K562 (cell line): ENCODE data around the gene ALS2CL. TPM values are rescaled to one million over a fixed set of nuclear protein-coding genes. Genes with fewer than 3 reads are reported as not detected.

ENCODE experiments used
- ATAC-seq: fragments of 200-7000 bp; cut with Tn5 transposase; 3 replicates; pipeline ENCODE4 v1.9.1; 2020; ENCODE audit warnings: moderate library complexity
- BruUV-seq: library from RNA; stranded (reverse); fragments of 400-500 nt; replicated peaks from 2 replicates; lab custom pipeline; 2021; lab: Mats Ljungman, UMichigan
- CTCF ChIA-PET: fragments of 300-600 bp; formaldehyde crosslinking; extraction: SDS; loops from one replicate; lab custom pipeline; 2021; ENCODE audit warnings: low intra/inter-chr PET ratio; lab: Yijun Ruan, JAX
- POLR2A ChIA-PET: fragments of 300-600, 350-650 bp; sonication (Branson Sonifier 250); formaldehyde crosslinking; extraction: SDS; loops from one replicate; lab custom pipeline; 2021; ENCODE audit warnings: antibody characterized with exemption, inconsistent platforms; lab: Yijun Ruan, JAX
- DNase-seq, 4 experiments: peaks; one replicate each; pipeline versions ENCODE4 v3.0.0 to v3.0.0-alpha.2; 2011 to 2018; ENCODE audit warnings: low spot score in 3 of 4, mixed read lengths in 3 of 4; ENCODE audit errors: extremely low read depth in 1 of 4
- FAIRE-seq: peaks from 2 replicates; lab custom pipeline; 2011; peaks lifted over from hg19 to GRCh38; lab: Jason Lieb, UNC
- H2AFZ ChIP-seq: 2 replicates; pipeline ENCODE4 v1.6.0; 2011; ENCODE audit warnings: low read depth, low read length, control low read depth, inconsistent platforms
- H3K27ac ChIP-seq: fragments of 200-600 bp; 3 replicates; pipeline ENCODE4 v1.8.0; 2011; ENCODE audit warnings: low read depth, mild to moderate bottlenecking, control low read depth, inconsistent platforms, low read length, moderate library complexity, mixed read lengths; ENCODE audit errors: extremely low read depth
- H3K27me3 ChIP-seq, 2 experiments: fragments of 300-600 bp in 1 of 2; 2 replicates in 1 of 2; 3 replicates in 1 of 2; pipeline versions ENCODE4 v1.6.0 to v1.8.0; 2011; ENCODE audit warnings: inconsistent platforms in 2 of 2, low read length in 2 of 2, mild to moderate bottlenecking in 1 of 2, mixed read lengths in 1 of 2, moderate library complexity in 1 of 2; ENCODE audit not compliant: control insufficient read depth in 2 of 2, insufficient read depth in 2 of 2
- H3K36me3 ChIP-seq: fragments of 300-600 bp; 3 replicates; pipeline ENCODE4 v1.8.0; 2011; ENCODE audit warnings: mild to moderate bottlenecking, low read length, inconsistent platforms; ENCODE audit not compliant: control insufficient read depth, insufficient read depth
- H3K4me1 ChIP-seq, 2 experiments: fragments of 200-600 bp in 1 of 2; replicated peaks in 1 of 2; 2 replicates in 1 of 2; 3 replicates in 1 of 2; pipeline versions ENCODE4 v1.5.1 to v1.8.0; 2011; ENCODE audit warnings: inconsistent platforms in 2 of 2, low read length in 2 of 2, mild to moderate bottlenecking in 1 of 2, mixed read lengths in 1 of 2, moderate library complexity in 1 of 2; ENCODE audit not compliant: control insufficient read depth in 2 of 2, insufficient read depth in 2 of 2
- H3K4me2 ChIP-seq: 2 replicates; pipeline ENCODE4 v1.6.1; 2011; ENCODE audit warnings: low read length, control low read depth, inconsistent platforms, mixed read lengths; ENCODE audit not compliant: insufficient read depth
- H3K4me3 ChIP-seq: fragments of 200-600 bp; sonication (generic), shearing (Covaris generic); 2 replicates; pipeline ENCODE4 v1.5.1; 2016; ENCODE audit warnings: control low read depth, inconsistent platforms
- H3K79me2 ChIP-seq: fragments of 200-600 bp; 3 replicates; pipeline ENCODE4 v1.8.0; 2011; ENCODE audit warnings: low read length, inconsistent platforms; ENCODE audit not compliant: control insufficient read depth, insufficient read depth
- H3K9ac ChIP-seq, 2 experiments: 2 replicates each; pipeline versions ENCODE4 v1.6.0 to v1.6.1; 2011; ENCODE audit warnings: low read depth in 2 of 2, low read length in 2 of 2, control low read depth in 1 of 2, inconsistent platforms in 1 of 2, mild to moderate bottlenecking in 1 of 2, mixed read lengths in 1 of 2; ENCODE audit not compliant: insufficient read depth in 1 of 2
- H3K9me1 ChIP-seq: one replicate; pipeline ENCODE4 v1.6.0; 2011; ENCODE audit warnings: inconsistent platforms, mild to moderate bottlenecking, low read length, moderate library complexity; ENCODE audit not compliant: control insufficient read depth, insufficient read depth
- H3K9me3 ChIP-seq: replicated peaks from 2 replicates; pipeline ENCODE4 v1.5.1; 2011; ENCODE audit warnings: low read depth, low read length, inconsistent platforms; ENCODE audit not compliant: control insufficient read depth, insufficient read depth
- H4K20me1 ChIP-seq: replicated peaks from 2 replicates; pipeline ENCODE4 v1.6.1; 2011; ENCODE audit warnings: low read length, inconsistent platforms, mixed read lengths; ENCODE audit not compliant: control insufficient read depth, insufficient read depth
- CAMTA2 ChIP-seq: fragments of 250-450 bp; sonication (Bioruptor Pico); conservative IDR thresholded peaks from 2 replicates; pipeline ENCODE4 v1.5.1; 2022
- CCAR2 ChIP-seq: fragments of 200-400 bp; formaldehyde crosslinking; IDR thresholded peaks from 2 replicates; pipeline ENCODE4 v1.6.1; 2017; ENCODE audit warnings: mild to moderate bottlenecking, low read depth, low read length
- CHD1 ChIP-seq: fragments of 200-600 bp; sonication (generic); IDR thresholded peaks from one replicate; pipeline ENCODE4 v1.6.1; 2012; ENCODE audit warnings: mild to moderate bottlenecking, moderate library complexity, low read length, inconsistent platforms
- CXXC5 ChIP-seq: fragments of 250-450 bp; sonication (Bioruptor Pico); IDR thresholded peaks from 2 replicates; pipeline ENCODE4 v1.8.0; 2022; ENCODE audit warnings: inconsistent platforms, mild to moderate bottlenecking, moderate library complexity
- E4F1 ChIP-seq: fragments of 250-450 bp; sonication (Bioruptor Pico); IDR thresholded peaks from 2 replicates; pipeline ENCODE4 v1.5.0; 2021; ENCODE audit warnings: mild to moderate bottlenecking, borderline replicate concordance
- ETV5 ChIP-seq: sonication (generic); formaldehyde crosslinking; IDR thresholded peaks from 2 replicates; pipeline ENCODE4 v1.4.0; 2020; ENCODE audit warnings: low read depth, mild to moderate bottlenecking, missing genetic modification reagents
- FOSL1 ChIP-seq: fragments of 200-800 bp; sonication (Bioruptor generic); conservative IDR thresholded peaks from 2 replicates; pipeline ENCODE4 v1.6.1; 2016; ENCODE audit warnings: missing genetic modification characterization, missing compliant biosample characterization
- FOXJ3 ChIP-seq: sonication (generic); formaldehyde crosslinking; IDR thresholded peaks from 2 replicates; pipeline ENCODE4 v1.4.0; 2020; ENCODE audit warnings: mild to moderate bottlenecking, missing genetic modification reagents
- MBD1 ChIP-seq: fragments of 250-450 bp; sonication (Bioruptor Pico); IDR thresholded peaks from 2 replicates; pipeline ENCODE4 v1.8.0; 2022; ENCODE audit warnings: inconsistent platforms
- RBM14 ChIP-seq: fragments of 200-400 bp; formaldehyde crosslinking; IDR thresholded peaks from 2 replicates; pipeline ENCODE4 v1.6.1; 2018; ENCODE audit warnings: low read depth, mild to moderate bottlenecking, low read length, moderate library complexity, borderline replicate concordance; ENCODE audit not compliant: insufficient read depth
- ZNF274 ChIP-seq: IDR thresholded peaks from 2 replicates; pipeline ENCODE4 v1.6.1; 2011; ENCODE audit warnings: low read depth, mild to moderate bottlenecking, low read length, moderate library complexity, borderline replicate concordance
- ZNF280A ChIP-seq: fragments of 450-650 bp; IDR thresholded peaks from 2 replicates; pipeline ENCODE4 v1.6.1; 2018; ENCODE audit warnings: mild to moderate bottlenecking, low read depth; ENCODE audit not compliant: partially characterized antibody
- ZNF785 ChIP-seq: fragments of 250-450 bp; sonication (Bioruptor Pico); IDR thresholded peaks from 2 replicates; pipeline ENCODE4 v1.4.0; 2020; ENCODE audit warnings: mild to moderate bottlenecking
- WGBS: fragments of 100-300 bp; shearing (Covaris generic); methylation state at CpG from one replicate; pipeline ENCODE4 v1.1.6; 2016; ENCODE audit warnings: low coverage, mixed read lengths; ENCODE audit not compliant: insufficient coverage; ENCODE audit errors: missing lambda C conversion rate; 5-methylcytosine and 5-hydroxymethylcytosine counted together
- in situ Hi-C: fragments of 300-500 bp; cut with MboI; formaldehyde crosslinking; loops from 4 replicates; pipeline ENCODE4 v1.15.0; 2018; ENCODE audit warnings: inconsistent platforms, mixed read lengths
- intact Hi-C: fragments of 100-400 bp; cut with micrococcal nuclease; formaldehyde crosslinking; loops from 2 replicates; pipeline ENCODE4 v1.14.2; 2022
- polyA plus RNA-seq, 8 experiments: library from polyadenylated mRNA; depleted of rRNA in 4 of 8; stranded (reverse) in 5 of 8; unstranded in 3 of 8; fragments of >200 nt; fragmentation: Nextera tagmentation in 2 of 8; fragmentation: Illumina TruSeq in 1 of 8; extraction: Ambion mirVana in 2 of 8; extraction: Trizol in 1 of 8; gene quantifications; 2 replicates each; pipeline versions ENCODE4 v1.2.1 to v1.2.3, GENCODE V29; 2011 to 2014; ENCODE audit warnings: inconsistent platforms in 1 of 8, missing spikeins in 1 of 8
- total RNA-seq, 7 experiments: library from RNA; depleted of rRNA in 6 of 7; stranded (reverse); fragments of >200 nt in 6 of 7; fragmentation: Illumina TruSeq in 2 of 7; extraction: Trizol in 2 of 7; gene quantifications; 2 replicates each; pipeline versions ENCODE4 v1.2.1 to v1.2.3, GENCODE V29; 2011 to 2021; ENCODE audit warnings: low replicate concordance in 1 of 7

ALS2CL gene
- total and polyA plus RNA-seq, 9 of the 15 experiments (the other 6 are each of a cell fraction or from before 2014, with no cell fraction given), result 0.03 to 0.13 (median 0.05) TPM; not detected in 3

- ChIA-PET POLR2A (no interaction called here), CTCF (no interaction called here)
- no peak for DNase-seq
- Histone ChIP-seq H3K27ac (no peak overlapping the region), H3K9me3 (no peaks in the 10 kb centered on the region), H4K20me1 (peaks cover 31% of the 10 kb centered on the region), H3K4me3 (no peak overlapping the region)
- TF ChIP-seq CCAR2 (no peak), ETV5 (CRISPR knock-in tag) (no peak), FOSL1 (no peak), CHD1 (no peak), RBM14 (no peak), CAMTA2 (CRISPR knock-in tag) (no peak), FOXJ3 (CRISPR knock-in tag) (no peak), E4F1 (CRISPR knock-in tag) (no peak), ZNF280A (no peak), ZNF274 (no peak), MBD1 (CRISPR knock-in tag) (no peak), CXXC5 (CRISPR knock-in tag) (no peak), ZNF785 (no peak)
- TF ChIP-seq, all 486 proteins: peak for 0
- Histone ChIP-seq H2AFZ (no peak overlapping the region), H3K79me2 (no peaks in the 10 kb centered on the region), H3K4me2 (no peak overlapping the region), H3K9me1 (no peaks in the 10 kb centered on the region), H3K27me3 (peaks cover 21 to 91% of the 10 kb centered on the region in 2 experiments), H3K36me3 (no peaks in the 10 kb centered on the region), H3K9ac (no peak overlapping the region), H3K4me1 (no peaks in the 10 kb centered on the region)
- in situ Hi-C loops, result no loop called here
- WGBS, result 0% methylated on average over 2 of the region's 2 CpGs
- BruUV-seq, result no TSS peak
- intact Hi-C loops, result no loop called here
- ATAC-seq, result no peak
- no peak for FAIRE-seq
These were observed 24.9 kb downstream of the ALS2CL start for GRCh38 chr3:46668591-46668990.
